Left ventricle myocardium inferior (tissue), 1 donor: ENCODE results near the gene RIOK1. TPM values are rescaled to one million over a fixed set of nuclear protein-coding genes. Genes with fewer than 3 reads are reported as not detected.

Source experiments
- DNase-seq: peaks from one replicate; pipeline ENCODE4 v3.0.0-alpha.2; 2020
- H3K27ac ChIP-seq: fragments of 200-600 bp; replicated peaks from 2 replicates; pipeline ENCODE4 v1.8.0; 2021
- H3K27me3 ChIP-seq: fragments of 200-600 bp; 2 replicates; pipeline ENCODE4 v1.8.0; 2021; ENCODE audit warnings: low read depth
- H3K36me3 ChIP-seq: fragments of 200-600 bp; 2 replicates; pipeline ENCODE4 v1.8.0; 2021
- H3K4me1 ChIP-seq: fragments of 200-600 bp; 2 replicates; pipeline ENCODE4 v1.8.0; 2021
- H3K4me3 ChIP-seq: fragments of 200-600 bp; 2 replicates; pipeline ENCODE4 v1.8.0; 2021; ENCODE audit warnings: mild to moderate bottlenecking, moderate library complexity
- H3K9me3 ChIP-seq: fragments of 200-600 bp; replicated peaks from 2 replicates; pipeline ENCODE4 v1.8.0; 2021
- CTCF ChIP-seq: fragments of 200-600 bp; IDR thresholded peaks from 2 replicates; pipeline ENCODE4 v1.8.0; 2021; ENCODE audit warnings: antibody characterized with exemption, mild to moderate bottlenecking, borderline replicate concordance
- intact Hi-C: fragments of 100-400 bp; cut with micrococcal nuclease; formaldehyde crosslinking; loops from one replicate; pipeline ENCODE4 v1.11.0; 2022
- total RNA-seq: library from RNA; stranded (reverse); fragmentation: NEBNext Ultra II Directional; extraction: Animal tissue kit (Norgen Biotek cat#: 25700); gene quantifications from one replicate; pipeline ENCODE4 v1.2.1, GENCODE V29; 2021
- donor health status: DM: no; HTN: yes; CAD: no; lungs with severe emphysema.

The RIOK1 gene
- total RNA-seq, 1 donor from 2014 or later, result 11.5 TPM

GRCh38 chr6:7413151-7413823 is 23.7 kb downstream of the RIOK1 start:
- no peaks in the 10 kb centered on the region for H3K9me3 ChIP-seq
- TF ChIP-seq CTCF, result no peak
- intact Hi-C loops, result no loop called here
- H3K27ac ChIP-seq, result no peak overlapping the region
- H3K27me3 ChIP-seq, result no peaks in the 10 kb centered on the region
- peaks cover 94% of the 10 kb centered on the region for H3K36me3 ChIP-seq
- no peak overlapping the region for H3K4me3 ChIP-seq
- H3K4me1 ChIP-seq, result no peaks in the 10 kb centered on the region
- DNase-seq, result no peak

GRCh38 chr6:7414811-7415210 is 25.2 kb downstream of the RIOK1 start:
- H3K27ac ChIP-seq, result no peak overlapping the region
- H3K9me3 ChIP-seq, result no peaks in the 10 kb centered on the region
- peaks cover 88% of the 10 kb centered on the region for H3K36me3 ChIP-seq
- TF ChIP-seq CTCF, result no peak
- no peak for DNase-seq
- no peaks in the 10 kb centered on the region for H3K27me3 ChIP-seq
- intact Hi-C loops, result no loop called here
- H3K4me3 ChIP-seq, result no peak overlapping the region
- H3K4me1 ChIP-seq, result no peaks in the 10 kb centered on the region

- intact Hi-C loops, result no loop called here
- no peak overlapping the region for H3K27ac ChIP-seq
- no peaks in the 10 kb centered on the region for H3K4me1 ChIP-seq
- no peak overlapping the region for H3K4me3 ChIP-seq
- DNase-seq, result no peak
- no peak for TF ChIP-seq CTCF
- no peaks in the 10 kb centered on the region for H3K9me3 ChIP-seq
- peaks cover 63% of the 10 kb centered on the region for H3K36me3 ChIP-seq
- no peaks in the 10 kb centered on the region for H3K27me3 ChIP-seq
These were observed 28.1 kb downstream of the RIOK1 start for GRCh38 chr6:7417684-7418083.

- peaks cover 57% of the 10 kb centered on the region for H3K36me3 ChIP-seq
- TF ChIP-seq CTCF, result no peak
- no peaks in the 10 kb centered on the region for H3K9me3 ChIP-seq
- DNase-seq, result no peak
- no peaks in the 10 kb centered on the region for H3K4me1 ChIP-seq
- H3K4me3 ChIP-seq, result no peak overlapping the region
- intact Hi-C loops, result no loop called here
- H3K27ac ChIP-seq, result no peak overlapping the region
- no peaks in the 10 kb centered on the region for H3K27me3 ChIP-seq
These were observed 28.8 kb downstream of the RIOK1 start for GRCh38 chr6:7418238-7418905.

- H3K9me3 ChIP-seq, result no peaks in the 10 kb centered on the region
- TF ChIP-seq CTCF, result no peak
- no peak overlapping the region for H3K4me3 ChIP-seq
- intact Hi-C loops, result no loop called here
- H3K27ac ChIP-seq, result no peak overlapping the region
- H3K36me3 ChIP-seq, result peaks cover 50% of the 10 kb centered on the region
- no peaks in the 10 kb centered on the region for H3K4me1 ChIP-seq
- no peak for DNase-seq
- H3K27me3 ChIP-seq, result no peaks in the 10 kb centered on the region
These were observed 29.5 kb downstream of the RIOK1 start for GRCh38 chr6:7419065-7419464.
